ENCODE measurements around the gene ZNF398.
A peak's percentile ranks its signal among the peaks of the same experiment; 100 is the strongest.

ZNF398 gene

DNA sequence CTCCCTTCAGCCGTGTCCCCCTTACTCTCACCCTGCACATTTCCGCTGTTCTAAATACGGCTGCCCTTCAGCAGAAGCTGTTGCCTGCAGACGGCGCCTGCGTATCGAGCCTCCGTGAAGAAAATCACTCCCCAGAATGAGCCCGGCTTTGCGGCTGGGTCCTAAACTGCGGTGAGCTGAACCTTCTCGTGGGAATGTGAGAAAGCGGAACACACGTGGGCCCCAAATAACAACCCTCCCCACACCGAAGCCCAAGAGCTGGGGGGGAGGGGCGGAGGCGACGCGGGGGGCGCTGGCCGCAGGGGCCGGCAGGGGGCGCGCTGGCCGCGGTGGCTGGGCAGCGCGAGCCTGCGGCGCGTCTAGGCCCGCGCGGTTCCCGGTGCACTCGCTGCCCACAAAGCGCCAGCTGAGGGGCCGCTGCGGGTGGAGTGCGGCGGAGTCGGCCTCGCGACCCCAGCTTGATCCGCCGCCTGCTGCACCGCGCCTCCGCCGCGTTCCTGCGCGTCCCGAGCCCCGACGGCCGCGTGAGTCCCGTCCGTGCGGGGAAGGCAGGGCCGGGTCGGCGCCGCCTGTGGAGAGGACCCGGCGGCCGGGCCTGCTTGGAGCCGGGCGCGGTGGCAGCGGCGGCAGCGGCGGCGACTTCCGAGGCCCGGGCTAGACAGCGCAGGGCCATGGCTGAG, at the start of gene ZNF398:
Gene ZNF398 (plus strand): TSS at position 382 of the 680 bp plus-strand sequence. CDS start 290 bp downstream, at position 672.
- peak; percentile 87 for DNase-seq

DNA sequence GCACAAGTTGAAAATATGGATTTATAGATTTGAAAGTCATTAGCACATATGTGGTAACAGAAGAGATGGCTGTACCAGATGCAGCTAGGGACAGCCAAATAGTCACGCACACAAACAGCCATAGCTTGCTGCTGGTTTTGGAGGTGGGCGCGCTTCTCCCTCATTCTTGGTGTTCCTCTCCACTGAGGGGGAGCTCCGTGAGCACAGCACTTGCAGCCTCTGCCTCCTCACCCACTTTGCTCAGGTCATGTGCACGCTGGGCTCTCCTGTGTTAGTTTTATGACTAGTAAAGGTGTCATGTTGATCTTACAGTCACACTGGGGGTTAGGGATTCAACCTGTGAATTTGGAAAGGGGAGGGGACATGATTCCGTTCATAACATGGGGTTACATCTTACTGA, 48.2 kb upstream of the ZNF398 start:
- DNase-seq: no peak

GRCh38 chr7:149100821-149101220, 46.4 kb upstream of the ZNF398 start:
- DNase-seq: no peak

DNA sequence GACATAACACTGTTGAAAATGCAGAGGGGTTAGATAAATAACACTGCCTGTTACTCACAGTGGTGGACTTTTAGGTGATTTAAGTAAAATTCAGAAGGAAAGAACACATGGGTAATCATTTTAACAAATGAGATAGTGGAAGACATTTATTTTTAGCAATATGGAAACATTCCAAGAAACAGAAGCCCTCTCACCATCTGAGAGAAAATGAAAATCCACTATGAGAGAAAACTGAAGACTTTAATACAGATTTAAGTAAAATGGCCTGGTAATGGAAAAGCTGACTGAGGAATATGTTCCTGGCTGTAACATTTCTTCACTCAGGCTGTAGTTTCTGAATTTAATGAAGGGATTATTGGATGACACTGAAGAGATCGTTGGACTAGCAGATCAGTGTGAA, 44.6 kb upstream of the ZNF398 start:
- no peak for DNase-seq

GRCh38 chr7:149103424-149103823, 43.8 kb upstream of the ZNF398 start:
- DNase-seq: no peak

DNA sequence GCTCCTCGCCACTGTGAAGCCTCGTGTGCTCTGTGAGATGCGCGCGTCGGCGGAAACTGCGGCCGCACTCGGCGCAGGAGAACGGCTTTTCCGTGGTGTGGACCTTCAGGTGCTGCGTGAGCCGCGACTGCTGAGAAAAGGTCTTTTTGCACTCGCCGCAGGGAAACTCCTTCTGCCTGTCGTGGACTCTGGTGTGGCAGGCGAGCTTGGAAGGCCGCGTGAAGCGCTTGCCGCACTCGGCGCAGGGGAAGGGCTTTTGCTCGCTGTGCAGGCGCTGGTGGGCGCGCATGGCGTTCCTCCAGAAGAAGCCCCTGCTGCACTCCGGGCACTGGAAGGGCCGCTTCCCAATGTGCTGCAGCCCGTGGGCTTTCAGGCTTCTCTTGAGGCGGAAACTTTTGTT, 43.0 kb upstream of the ZNF398 start:
- no peak for DNase-seq

- DNase-seq: no peak
Measured at GRCh38 chr7:149104749-149105148, 42.5 kb upstream of the ZNF398 start.

DNA sequence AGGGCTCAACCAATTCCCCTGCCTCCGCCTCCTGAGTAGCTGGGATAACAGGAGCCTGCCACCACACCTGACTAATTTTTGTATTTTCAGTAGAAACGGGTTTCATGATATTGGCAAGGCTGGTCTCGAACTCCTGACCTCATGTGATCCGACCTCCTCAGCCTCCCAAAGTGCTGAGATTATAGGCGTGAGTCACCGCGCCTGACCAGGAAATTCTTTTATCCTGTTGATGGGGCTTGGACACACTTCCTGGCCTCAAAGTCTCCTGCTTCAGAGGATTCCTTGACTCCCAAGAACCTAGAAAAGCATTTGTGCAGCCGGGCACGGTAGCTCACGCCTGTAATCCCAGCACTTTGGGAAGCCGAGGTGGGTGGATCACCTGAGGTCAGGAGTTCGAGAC, 37.3 kb upstream of the ZNF398 start:
- DNase-seq: no peak

GRCh38 chr7:149125189-149125862, 21.9 kb upstream of the ZNF398 start:
- no peak for DNase-seq

DNA sequence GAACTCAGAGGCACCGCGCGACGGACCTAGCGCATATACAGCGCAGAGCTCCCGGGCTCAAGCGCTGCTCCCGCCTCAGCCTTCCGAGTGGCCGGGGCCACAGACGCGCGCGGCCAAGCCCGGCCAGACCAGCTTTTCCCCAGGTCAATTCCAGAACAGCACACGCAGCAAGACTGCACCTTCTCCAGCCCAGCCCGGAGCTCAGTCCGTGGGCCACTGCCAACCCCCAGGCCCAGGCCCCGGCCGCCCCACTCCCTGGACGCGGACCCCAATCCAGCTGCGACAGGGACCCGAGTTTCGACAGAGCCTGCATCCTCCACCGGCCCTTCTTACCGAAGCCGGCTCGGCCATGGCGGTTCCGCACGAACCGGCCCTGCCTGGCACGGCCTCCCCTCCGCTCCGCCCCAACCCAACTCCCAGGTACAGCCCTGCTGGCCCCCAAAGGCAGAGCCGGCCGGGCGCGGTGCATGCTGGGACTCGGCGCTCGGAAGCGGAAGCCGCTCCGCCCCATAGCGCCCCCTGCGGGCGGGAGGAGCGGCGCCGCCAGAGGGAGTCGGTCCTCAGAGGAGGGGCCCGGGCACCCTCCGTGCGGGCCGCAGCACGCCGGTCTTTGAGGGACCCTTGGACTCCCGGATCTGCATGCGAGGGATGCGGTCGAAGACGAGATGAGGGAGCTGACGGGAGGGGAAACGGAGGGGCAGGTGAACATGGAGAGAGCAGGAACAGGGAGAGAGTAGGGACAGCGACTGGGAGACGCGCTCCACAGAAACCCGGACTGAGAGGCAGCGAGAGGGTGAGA, 21.2 kb upstream of the ZNF398 start, which contains the start of gene ZNF425:
Gene ZNF425 (minus strand): TSS at position 462 of the 799 bp plus-strand sequence. CDS start 111 bp downstream, at position 351.
- DNase-seq: peak; percentile 96

GRCh38 chr7:149126662-149127266, 20.5 kb upstream of the ZNF398 start:
- peak; percentile 69 for DNase-seq

GRCh38 chr7:149130572-149131198, 16.6 kb upstream of the ZNF398 start:
- DNase-seq: no peak

- no peak for DNase-seq
Measured at GRCh38 chr7:149133028-149133710, 14.1 kb upstream of the ZNF398 start.

DNA sequence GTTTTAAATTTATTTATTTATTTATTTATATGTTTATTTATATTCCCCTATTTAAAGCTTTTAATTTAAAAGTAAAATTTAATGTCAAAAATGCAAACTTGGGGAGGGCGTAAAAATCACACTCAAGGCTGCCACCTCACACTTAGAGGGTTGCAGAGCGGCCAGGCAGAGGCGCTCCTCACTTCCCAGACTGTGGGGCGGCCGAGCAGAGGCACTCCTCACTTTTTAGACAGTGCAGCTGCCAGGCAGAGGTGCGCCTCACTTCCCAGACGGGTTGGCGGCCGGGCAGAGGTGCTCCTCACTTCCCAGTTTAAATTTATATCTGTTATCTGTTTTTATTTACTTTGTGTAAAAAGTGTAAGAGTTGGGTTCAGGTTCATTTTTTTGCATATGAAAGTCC, 11.1 kb upstream of the ZNF398 start:
- DNase-seq: no peak

DNA sequence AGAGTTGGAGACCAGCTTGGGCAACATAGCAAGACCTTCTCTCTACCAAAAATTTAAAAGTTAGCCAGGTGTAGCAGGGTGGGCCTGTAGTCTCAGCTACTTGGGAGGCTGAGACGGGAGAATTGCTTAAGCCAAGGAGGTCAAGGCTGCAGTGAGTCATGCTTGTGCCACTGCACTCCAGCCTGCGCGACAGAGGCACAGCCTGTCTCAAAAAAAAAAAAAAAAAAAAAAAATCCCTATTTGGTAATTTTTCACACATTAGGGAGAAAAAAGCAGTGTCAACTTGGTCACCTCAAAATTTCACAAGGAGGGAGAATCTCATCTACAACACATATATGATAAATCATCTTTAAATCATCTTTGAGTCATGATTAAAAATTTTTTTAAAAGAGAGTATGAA, 6.4 kb upstream of the ZNF398 start:
- no peak for DNase-seq

DNA sequence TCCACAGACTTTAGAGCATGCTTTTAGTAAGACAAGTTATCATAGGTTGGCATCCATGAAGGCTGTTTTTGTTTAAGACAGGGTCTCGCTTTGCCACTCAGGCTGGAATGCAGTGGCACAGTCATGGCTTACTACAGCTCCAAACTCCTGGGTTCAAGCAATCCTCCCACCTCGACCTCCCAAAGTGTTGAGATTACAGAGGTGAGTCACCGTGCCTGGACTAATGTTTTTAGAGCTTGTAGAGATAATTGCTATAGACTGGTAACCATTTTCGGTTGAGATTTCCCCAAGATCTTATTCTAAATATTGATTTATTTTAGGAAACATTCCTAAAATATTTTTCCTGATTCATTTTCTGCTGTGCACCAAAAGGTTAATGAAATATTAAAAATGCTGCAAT, 5.4 kb upstream of the ZNF398 start:
- no peak for DNase-seq

DNA sequence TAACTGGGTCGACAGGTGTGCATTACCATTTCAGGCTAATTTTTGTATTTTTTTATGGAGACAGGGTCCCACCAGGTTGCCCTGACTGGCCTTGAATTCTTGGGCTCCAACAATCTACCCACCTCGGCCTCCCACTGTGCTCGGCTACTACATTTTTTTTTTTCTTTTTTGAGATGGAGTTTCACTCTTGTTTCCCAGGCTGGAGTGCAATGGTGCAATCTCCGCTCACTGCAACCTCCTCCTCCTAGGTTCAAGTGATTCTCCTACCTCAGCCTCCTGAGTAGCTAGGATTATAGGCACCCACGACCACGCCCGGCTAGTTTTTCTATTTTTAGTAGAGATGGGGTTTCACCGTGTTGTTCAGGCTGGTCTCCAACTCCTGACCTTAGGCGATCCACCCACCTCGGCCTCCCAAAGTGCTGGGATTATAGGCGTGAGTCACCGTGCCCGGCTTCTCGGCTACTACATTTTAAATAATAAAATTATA, 2.8 kb upstream of the ZNF398 start:
- peak; percentile 69 for DNase-seq

GRCh38 chr7:149145031-149145845, 2.0 kb upstream of the ZNF398 start:
- DNase-seq: no peak

GRCh38 chr7:149147752-149148653, 750 bp downstream of the ZNF398 start:
- peak; percentile 78 for DNase-seq

DNA sequence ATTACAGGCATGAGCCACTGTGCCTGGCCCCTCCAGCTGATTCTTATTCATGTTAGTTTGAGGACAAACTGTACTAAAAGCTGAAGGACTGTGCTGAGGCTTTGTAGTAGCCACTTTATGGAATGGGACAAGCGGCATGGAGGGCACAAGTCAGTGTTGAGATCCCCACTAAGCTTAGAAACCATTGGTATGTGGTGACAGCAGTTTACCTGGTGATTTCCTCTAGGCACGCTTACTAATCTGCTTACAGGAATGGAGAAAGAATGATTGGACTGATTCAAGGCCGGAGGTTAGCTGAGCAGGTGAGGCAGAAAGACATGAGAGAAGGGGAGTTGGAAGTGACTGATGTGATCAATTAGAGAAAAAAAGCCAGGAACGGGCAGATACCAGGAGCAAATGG, 3.7 kb downstream of the ZNF398 start:
- no peak for DNase-seq

Data from islet precursor cell (in vitro differentiated cells).